ENCODE measurements around the gene CALY.

Gene CALY

DNA sequence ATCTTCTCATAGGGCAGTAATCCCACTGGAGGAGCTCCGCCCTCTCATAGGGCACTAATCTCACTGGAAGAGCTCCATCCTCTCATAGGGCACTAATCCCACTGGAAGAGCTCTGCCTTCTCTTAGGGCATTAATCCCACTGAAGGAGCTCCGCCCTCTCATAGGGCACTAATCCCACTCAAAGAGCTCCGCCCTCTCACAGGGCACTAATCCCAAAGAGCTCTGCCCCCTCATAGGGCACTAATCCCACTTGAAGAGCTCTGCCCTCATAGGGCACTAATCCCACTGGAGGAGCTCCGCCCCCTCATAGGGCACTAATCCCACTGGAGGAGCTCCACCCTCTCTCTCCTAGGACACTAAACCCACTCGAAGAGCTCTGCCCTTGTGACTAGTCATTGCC lies 24.5 kb upstream of the CALY start:
- TF ChIP-seq, protein P1, sequence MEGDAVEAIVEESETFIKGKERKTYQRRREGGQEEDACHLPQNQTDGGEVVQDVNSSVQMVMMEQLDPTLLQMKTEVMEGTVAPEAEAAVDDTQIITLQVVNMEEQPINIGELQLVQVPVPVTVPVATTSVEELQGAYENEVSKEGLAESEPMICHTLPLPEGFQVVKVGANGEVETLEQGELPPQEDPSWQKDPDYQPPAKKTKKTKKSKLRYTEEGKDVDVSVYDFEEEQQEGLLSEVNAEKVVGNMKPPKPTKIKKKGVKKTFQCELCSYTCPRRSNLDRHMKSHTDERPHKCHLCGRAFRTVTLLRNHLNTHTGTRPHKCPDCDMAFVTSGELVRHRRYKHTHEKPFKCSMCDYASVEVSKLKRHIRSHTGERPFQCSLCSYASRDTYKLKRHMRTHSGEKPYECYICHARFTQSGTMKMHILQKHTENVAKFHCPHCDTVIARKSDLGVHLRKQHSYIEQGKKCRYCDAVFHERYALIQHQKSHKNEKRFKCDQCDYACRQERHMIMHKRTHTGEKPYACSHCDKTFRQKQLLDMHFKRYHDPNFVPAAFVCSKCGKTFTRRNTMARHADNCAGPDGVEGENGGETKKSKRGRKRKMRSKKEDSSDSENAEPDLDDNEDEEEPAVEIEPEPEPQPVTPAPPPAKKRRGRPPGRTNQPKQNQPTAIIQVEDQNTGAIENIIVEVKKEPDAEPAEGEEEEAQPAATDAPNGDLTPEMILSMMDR (IDR thresholded peaks at IDR 0.05; ENCODE audit: control extremely low read depth, extremely low read depth, low read depth, missing control alignments): no peak
- DNase-seq (ENCODE audit: extremely low spot score): no peak
- ChIA-PET CTCF (interaction anchor here (1.1 to 3.0 kb wide), 5 partner anchors 17 to 47 kb away, joined by 3 to 21 read pairs (median 4); no protein-coding TSS in a partner anchor), POLR2A (interaction anchor here (1.5 kb wide), 1 partner anchor 9 kb away, joined by 4 read pairs; no protein-coding TSS in a partner anchor)

DNA sequence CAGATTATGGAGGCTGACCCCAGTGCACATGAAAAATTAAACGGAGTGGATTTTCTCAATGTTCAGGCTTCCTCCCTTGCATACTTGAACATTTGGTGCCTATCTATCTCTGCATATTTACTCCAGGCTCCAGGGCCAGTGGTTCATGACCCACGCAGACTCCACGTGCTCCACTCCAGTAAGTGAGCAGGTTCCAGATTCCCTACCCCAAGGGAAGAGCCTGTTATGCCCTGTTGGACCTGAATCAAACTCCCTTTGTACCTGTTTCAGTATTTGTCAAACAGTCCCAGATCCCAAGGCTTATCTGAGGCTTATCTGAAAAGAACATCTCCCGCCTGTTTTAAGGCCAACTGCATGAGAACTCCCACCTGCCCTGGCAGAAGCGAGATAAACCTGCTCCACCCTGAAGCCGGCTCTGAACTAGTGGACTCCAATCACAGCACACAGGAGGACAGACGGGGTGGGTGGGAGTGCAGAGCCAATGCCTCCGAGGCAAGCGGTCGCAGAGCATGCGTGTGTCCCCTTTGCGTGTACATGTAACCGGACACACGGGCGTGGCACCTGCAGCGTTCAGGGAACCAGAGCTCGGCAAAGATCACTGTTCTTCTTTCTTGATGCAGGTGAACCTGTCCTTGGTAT lies 23.4 kb upstream of the CALY start:
- no peak for DNase-seq (ENCODE audit: extremely low spot score)

DNA sequence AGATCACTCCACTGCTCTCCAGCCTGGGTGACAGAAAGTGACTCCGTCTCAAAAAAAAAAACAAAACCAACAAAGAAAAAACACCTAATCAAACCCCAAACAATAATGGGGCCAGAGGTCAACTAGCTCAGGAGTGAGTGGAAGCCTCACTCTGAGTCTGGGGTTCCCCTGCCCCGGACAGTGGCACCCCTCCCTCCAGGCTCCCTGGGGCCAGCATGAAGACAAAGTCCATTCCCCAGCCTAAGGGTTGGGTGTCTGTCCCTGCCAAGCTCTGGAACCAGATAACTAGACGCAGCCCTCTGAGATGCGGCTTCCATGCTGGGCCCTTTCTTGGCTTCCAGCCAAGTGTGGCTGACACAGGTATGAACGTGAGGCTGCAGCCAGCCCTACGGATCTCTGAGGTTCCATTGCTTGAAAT lies 22.9 kb upstream of the CALY start:
- ChIA-PET CTCF (interaction anchor here (1.3 to 1.8 kb wide), 3 partner anchors 11 to 30 kb away, joined by 4 to 9 read pairs (median 4); no protein-coding TSS in a partner anchor), POLR2A (no interaction called here)
- DNase-seq (ENCODE audit: extremely low spot score): no peak
- TF ChIP-seq, protein P1 (IDR thresholded peaks at IDR 0.05; ENCODE audit: control extremely low read depth, extremely low read depth, low read depth, missing control alignments): no peak

More for the DNA sequence above, 23.4 kb upstream of the CALY start:
- TF ChIP-seq, protein P1 (IDR thresholded peaks at IDR 0.05; ENCODE audit: control extremely low read depth, extremely low read depth, low read depth, missing control alignments): no peak
- ChIA-PET CTCF (interaction anchor here (1.1 to 3.0 kb wide), 4 partner anchors 18 to 31 kb away, joined by 3 to 21 read pairs (median 6); no protein-coding TSS in a partner anchor), POLR2A (interaction anchor here (1.5 kb wide), 1 partner anchor 10 kb away, joined by 4 read pairs; no protein-coding TSS in a partner anchor)

DNA sequence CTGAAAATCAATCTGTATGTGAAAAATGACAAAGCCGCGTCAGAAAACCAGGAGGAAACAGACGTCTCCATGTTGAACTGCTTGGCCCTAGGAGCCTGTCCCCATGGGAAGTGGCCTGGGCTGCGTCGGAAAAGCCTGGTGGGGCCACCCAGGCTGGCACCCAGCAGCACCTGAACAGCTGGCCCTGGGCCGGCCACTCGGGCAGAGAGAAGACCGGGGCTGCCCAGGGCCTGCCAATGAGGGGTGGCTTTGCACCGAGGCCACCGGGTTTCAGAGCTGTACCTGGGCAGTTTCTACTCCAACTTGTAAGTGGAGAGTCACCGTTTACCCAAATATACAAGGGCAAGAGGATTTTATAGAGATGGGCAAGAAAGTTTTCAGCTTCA lies 22.2 kb upstream of the CALY start:
- ChIA-PET POLR2A (no interaction called here), CTCF (interaction anchor here (1.3 to 1.8 kb wide), 3 partner anchors 11 to 29 kb away, joined by 4 to 9 read pairs (median 4); no protein-coding TSS in a partner anchor)
- TF ChIP-seq, protein P1 (IDR thresholded peaks at IDR 0.05; ENCODE audit: control extremely low read depth, extremely low read depth, low read depth, missing control alignments): no peak
- no peak for DNase-seq (ENCODE audit: extremely low spot score)

DNA sequence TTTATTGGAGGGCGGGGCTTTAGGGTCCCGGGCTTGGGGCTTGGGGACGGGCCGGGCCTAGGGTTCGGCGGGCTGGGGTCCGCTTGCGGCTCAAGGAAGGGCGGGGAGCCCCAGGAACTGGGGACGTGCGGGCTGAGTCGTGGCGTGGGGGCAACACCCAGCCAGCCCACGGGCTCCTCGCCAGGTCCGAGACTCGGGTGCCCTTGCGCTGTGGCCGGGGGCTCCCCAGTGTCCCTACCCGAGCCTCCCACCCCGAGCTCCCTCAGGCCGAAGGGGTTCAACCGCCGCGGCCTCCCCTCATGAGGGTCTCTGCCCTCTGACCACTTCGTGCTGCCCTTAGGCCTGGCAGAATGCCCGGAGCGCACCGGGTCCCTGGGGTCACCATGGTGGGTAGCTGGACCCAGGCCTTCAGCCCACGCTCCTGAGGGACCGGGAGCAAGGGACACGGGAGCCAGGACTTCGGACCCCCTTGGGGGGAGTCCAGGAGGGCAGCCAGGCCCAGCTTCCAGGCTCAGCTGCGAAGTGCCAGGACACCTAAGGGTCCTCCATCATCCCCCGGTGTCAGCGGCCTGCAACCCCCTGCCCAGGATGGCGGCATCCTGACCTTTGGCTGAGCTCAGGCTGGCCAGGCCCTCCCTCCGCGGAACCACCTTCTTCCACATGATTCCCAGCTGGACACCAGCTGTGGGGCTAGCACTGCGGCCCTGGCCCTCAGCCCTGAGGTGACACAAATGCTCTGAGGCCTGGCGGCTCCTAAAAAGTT lies 21.6 kb upstream of the CALY start:
- CTCF ChIA-PET: interaction anchor here (1.2 to 3.1 kb wide), 5 partner anchors 12 to 29 kb away, joined by 3 to 16 read pairs (median 4); no protein-coding TSS in a partner anchor
- TF ChIP-seq, protein P1 (IDR thresholded peaks at IDR 0.05; ENCODE audit: control extremely low read depth, extremely low read depth, low read depth, missing control alignments): no peak
- POLR2A ChIA-PET: interaction anchor here (0.6 to 0.7 kb wide), 2 partner anchors 14 to 1960 kb away, joined by 3 read pairs; no protein-coding TSS in a partner anchor
- no peak for DNase-seq (ENCODE audit: extremely low spot score)
